GM19193 (cell line): ENCODE results near the gene TMEM63C.

ENCODE experiments used
- POLR2A ChIP-seq: IDR thresholded peaks from 4 replicates; pipeline ENCODE4 v1.6.1; 2011; ENCODE audit not compliant: insufficient read depth, insufficient read length; ENCODE audit errors: extremely low read depth

TMEM63C gene, protein sequence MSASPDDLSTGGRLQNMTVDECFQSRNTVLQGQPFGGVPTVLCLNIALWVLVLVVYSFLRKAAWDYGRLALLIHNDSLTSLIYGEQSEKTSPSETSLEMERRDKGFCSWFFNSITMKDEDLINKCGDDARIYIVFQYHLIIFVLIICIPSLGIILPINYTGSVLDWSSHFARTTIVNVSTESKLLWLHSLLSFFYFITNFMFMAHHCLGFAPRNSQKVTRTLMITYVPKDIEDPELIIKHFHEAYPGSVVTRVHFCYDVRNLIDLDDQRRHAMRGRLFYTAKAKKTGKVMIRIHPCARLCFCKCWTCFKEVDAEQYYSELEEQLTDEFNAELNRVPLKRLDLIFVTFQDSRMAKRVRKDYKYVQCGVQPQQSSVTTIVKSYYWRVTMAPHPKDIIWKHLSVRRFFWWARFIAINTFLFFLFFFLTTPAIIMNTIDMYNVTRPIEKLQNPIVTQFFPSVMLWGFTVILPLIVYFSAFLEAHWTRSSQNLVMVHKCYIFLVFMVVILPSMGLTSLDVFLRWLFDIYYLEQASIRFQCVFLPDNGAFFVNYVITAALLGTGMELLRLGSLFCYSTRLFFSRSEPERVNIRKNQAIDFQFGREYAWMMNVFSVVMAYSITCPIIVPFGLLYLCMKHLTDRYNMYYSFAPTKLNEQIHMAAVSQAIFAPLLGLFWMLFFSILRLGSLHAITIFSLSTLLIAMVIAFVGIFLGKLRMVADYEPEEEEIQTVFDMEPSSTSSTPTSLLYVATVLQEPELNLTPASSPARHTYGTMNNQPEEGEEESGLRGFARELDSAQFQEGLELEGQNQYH

DNA sequence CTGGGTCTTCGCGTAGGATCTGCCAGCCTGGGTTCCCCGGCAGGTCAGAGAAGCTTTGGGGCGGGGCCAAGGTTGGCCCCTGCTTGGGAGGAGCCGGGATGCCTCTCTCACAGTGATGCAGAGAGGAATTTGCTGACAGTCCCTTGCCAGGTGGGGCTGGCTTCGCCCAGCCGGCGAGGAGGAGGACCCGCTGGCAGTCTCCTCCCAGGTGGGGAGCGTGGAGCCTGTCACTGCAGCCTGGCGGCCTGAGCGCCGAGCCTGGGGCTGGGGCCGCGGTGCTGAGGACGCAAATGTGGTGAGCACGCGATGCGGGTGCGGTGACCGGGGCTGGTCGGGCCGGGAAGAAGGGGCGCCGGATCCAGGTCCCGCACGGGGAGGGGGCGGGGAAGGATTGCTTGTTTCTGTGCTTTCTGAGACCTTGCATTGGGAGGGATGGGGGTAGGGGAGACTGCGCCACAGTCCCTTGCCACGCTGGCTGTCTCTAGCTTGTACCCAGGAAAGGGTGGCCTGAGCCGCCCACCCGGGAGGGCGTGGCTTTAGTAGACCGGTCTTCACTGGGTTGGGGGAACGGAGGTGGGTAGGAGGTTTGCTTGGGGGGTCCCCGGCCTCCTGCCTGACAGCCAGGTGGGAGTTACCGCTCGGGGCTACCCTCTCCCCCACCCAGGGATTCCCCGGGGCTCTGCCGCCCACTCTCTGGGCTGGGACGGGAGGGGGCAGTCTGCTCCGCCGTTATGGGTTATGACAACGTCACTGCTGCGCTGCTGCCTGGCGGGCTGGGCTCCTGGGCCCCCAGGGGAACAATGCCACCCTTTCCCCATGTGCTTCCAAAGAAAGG, at the start of gene TMEM63C:
Gene TMEM63C (plus strand): TSS at position 196 of the 835 bp plus-strand sequence. CDS start 37,016 bp downstream, outside the sequence.
- TF ChIP-seq POLR2A = no peak

GRCh38 chr14:77131871-77132486, 49.6 kb upstream of the TMEM63C start:
- no peak for TF ChIP-seq POLR2A

- no peak for TF ChIP-seq POLR2A
Measured at GRCh38 chr14:77133720-77134338, 47.8 kb upstream of the TMEM63C start.

GRCh38 chr14:77139022-77139421, 42.6 kb upstream of the TMEM63C start:
- no peak for TF ChIP-seq POLR2A

DNA sequence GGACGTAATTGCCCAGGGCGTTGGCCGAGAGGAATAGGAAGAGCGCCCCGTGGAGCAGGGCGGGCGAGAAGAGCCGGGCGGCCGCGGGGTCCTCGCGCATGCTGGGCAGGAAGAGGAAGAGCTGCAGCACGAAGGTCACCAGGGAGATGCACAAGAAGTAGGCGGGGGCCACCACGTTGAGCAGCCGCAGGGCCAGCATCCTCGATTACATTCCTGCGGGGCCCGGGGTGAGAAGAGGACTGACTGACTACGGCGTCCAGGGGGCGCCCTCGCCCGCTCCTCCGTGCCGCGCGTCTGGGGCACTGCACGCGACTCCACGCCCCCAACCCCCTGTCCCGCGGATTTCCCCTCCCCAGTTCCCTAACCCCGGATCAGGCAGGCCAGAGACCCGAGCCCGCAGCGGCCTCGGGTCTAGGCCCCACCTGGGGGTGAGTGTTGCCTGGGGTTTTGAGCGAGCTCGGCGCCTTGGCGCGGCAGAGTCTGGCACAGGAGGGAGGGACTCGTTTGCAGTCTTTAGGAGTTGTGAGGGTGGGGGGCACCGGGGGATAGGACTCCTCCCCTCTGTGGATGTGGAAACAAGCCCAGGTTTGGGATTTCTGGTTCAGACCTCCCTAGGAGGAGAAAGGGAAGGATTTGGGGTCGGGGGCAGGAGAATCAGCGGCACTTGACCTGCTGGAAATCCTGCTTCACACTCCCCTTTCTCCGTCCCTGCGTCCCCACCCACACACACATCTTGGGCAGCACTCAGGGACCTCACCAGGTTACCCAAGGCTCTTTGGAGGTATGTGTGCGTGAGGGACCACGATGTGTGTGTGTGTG, 41.8 kb upstream of the TMEM63C start:
- TF ChIP-seq POLR2A = no peak

DNA sequence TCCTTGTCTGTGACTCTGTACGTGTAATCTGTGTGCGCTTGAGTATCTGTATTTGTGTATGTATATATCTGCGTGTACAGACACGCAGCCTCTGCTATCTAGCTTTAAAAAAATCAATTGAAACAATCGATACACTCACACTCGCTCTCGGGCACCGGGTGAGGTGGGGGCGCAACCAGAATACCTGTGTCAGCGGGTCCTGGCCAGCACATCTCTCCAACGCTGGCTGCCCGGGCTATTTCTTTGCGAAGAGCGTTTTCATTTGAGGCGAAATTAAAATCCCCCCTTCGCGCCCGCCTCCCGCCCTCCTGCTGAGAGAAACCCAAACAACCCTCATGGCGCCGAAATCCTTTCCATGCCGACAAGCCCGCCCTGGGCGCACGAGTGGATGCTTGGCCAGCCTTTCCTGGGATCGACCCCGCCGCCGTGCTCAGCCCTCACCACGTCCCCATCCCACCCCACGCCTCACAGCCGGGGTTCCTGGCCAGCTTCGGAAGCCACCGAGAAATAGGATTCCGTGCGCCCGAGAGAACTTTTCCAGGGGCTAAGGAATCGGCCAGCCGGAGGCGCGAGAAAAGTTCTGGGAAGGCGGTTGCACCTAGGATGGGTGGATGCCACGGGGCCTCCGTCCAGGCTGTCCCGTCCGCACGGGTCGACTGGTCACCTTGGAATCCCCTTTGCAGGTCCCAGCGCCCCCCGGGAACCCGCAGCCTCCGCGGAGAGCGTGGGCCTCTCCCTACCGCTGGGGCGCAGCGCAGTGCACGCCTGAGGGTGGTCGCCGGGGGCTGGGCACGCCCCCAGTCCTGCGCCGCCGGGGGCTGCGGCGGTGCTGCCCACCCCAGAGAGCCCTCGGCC, 41.0 kb upstream of the TMEM63C start:
- TF ChIP-seq POLR2A = no peak

DNA sequence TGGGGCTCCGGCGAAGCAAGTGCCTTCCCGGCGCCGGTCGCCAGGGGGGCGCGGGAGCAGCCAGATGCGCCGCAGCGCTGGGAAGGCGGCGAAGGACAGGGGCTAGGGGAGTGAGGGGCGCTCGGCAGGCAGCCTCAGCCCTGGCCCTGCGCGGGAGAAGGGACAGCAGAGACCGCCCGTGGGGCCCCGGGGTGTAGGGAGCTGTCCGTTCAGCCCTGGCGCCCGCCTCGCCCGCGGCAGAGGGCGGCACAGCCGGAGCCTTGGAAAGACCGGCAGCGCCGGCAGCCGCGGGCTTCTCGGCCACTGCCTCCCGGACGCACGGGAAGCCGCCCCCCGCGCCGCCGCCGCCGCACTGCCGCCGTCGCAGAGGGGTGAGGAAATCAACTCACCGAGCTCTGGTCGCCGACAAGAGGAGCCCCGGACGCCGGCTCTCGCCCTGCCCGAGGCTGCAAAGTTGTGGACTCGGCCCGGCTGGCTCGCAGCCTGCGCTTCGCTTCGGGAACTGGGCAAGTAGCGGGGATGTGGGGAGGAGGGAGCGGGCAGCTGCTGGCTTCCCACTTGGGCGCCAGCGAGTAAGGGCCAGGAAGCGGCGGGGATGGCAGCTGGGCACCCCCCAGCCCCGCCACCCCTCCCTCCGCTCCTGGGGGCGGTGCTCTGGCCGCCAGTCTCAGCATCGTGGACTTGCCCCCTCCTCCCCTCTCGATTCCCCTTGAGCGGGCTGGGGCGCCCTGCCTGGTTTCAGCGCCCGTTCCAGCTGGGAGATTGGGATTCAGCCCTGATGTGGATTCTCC, 40.2 kb upstream of the TMEM63C start, which contains the start of gene ZDHHC22:
Gene ZDHHC22 (minus strand): TSS at position 578 of the 791 bp plus-strand sequence. CDS start 2,053 bp downstream, outside the sequence.
- no peak for TF ChIP-seq POLR2A

GRCh38 chr14:77142005-77142800, 39.4 kb upstream of the TMEM63C start:
- TF ChIP-seq POLR2A = no peak

GRCh38 chr14:77143071-77143470, 38.5 kb upstream of the TMEM63C start:
- TF ChIP-seq POLR2A = no peak

GRCh38 chr14:77144412-77145115, 37.0 kb upstream of the TMEM63C start:
- TF ChIP-seq POLR2A = no peak

GRCh38 chr14:77145975-77146740, 35.4 kb upstream of the TMEM63C start:
- TF ChIP-seq POLR2A = no peak
